Mesothelial cell of epicardium (in vitro differentiated cells): Measurements from ENCODE around the gene CYTH4. TPM values are rescaled to one million over a fixed set of nuclear protein-coding genes. Genes with fewer than 3 reads are reported as not detected.

Source experiments
- DNase-seq, 2 experiments: peaks; one replicate each; pipeline ENCODE4 v3.0.0; 2021; ENCODE audit warnings: low spot score in 2 of 2; ENCODE audit not compliant: unreplicated experiment in 2 of 2
- H3K27ac Mint-ChIP-seq: 2 replicates; pipeline ENCODE4 v1.8.0; 2021; ENCODE audit warnings: mixed read lengths
- H3K27me3 Mint-ChIP-seq: 2 replicates; pipeline ENCODE4 v1.8.0; 2021; ENCODE audit warnings: low read depth, mixed read lengths
- H3K36me3 Mint-ChIP-seq: 2 replicates; pipeline ENCODE4 v1.8.0; 2021; ENCODE audit warnings: mixed read lengths
- H3K4me1 Mint-ChIP-seq: 2 replicates; pipeline ENCODE4 v1.8.0; 2021; ENCODE audit warnings: mixed read lengths
- H3K4me3 Mint-ChIP-seq: 2 replicates; pipeline ENCODE4 v1.8.0; 2021; ENCODE audit warnings: mild to moderate bottlenecking, moderate library complexity, mixed read lengths
- H3K9me3 Mint-ChIP-seq: 2 replicates; pipeline ENCODE4 v1.8.0; 2021; ENCODE audit warnings: mixed read lengths
- total RNA-seq: library from RNA; stranded (reverse); gene quantifications from 3 replicates; pipeline ENCODE4 v1.2.1, GENCODE V29; 2021
- TF ChIP-seq, protein P1 (sequence below): fragments of 200-600 bp; sonication (generic); IDR thresholded peaks from one replicate; pipeline ENCODE4 v1.5.0; 2021; ENCODE audit warnings: antibody characterized with exemption; ENCODE audit not compliant: unreplicated experiment

Gene CYTH4
- total RNA-seq, 1 donor from 2014 or later = not detected

DNA sequence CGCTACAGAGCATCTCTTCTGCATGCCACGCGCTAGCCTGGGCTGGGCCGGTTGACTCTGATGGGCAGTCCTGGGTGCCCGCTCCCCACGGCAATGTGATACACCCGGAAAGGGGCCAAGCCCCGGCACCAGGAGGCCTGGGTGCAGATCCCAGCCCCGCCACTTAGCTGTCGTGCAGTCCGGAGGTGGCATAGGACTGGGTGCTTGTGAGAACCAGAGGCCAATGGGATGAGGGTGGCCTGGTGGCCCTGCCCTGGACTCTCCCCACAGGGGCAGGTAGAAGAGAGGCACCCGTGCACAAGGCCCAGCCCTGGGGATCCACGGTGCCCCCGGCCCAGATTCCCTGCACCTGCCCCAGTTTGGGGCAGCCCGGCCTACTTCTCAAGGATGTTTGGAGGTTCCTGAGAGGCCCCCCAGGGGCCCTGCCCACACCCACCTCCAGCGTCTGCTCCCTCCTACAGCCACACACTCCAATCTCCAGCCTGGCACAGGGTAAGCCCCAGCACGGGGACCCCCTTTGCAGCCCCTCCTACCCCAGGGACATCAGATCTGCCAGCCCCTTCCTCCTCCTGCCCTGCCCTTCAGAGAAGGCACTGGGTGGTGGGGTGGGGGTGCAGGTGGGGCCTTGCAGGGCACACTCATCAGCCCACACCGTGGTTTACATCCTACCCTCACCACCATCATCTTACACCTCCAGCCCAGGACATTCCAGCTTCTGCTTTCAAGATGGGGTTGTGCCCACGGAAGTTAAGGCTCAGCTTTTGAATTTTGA lies 66.9 kb downstream of the CYTH4 start:
- TF ChIP-seq, protein P1, sequence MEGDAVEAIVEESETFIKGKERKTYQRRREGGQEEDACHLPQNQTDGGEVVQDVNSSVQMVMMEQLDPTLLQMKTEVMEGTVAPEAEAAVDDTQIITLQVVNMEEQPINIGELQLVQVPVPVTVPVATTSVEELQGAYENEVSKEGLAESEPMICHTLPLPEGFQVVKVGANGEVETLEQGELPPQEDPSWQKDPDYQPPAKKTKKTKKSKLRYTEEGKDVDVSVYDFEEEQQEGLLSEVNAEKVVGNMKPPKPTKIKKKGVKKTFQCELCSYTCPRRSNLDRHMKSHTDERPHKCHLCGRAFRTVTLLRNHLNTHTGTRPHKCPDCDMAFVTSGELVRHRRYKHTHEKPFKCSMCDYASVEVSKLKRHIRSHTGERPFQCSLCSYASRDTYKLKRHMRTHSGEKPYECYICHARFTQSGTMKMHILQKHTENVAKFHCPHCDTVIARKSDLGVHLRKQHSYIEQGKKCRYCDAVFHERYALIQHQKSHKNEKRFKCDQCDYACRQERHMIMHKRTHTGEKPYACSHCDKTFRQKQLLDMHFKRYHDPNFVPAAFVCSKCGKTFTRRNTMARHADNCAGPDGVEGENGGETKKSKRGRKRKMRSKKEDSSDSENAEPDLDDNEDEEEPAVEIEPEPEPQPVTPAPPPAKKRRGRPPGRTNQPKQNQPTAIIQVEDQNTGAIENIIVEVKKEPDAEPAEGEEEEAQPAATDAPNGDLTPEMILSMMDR = no peak
- DNase-seq = no peak
- Mint-ChIP-seq H3K9me3 (no peaks in the 10 kb centered on the region), H3K27ac (no peak overlapping the region), H3K27me3 (peaks cover 29% of the 10 kb centered on the region), H3K4me3 (no peak overlapping the region), H3K36me3 (no peaks in the 10 kb centered on the region), H3K4me1 (peaks cover 4% of the 10 kb centered on the region)

DNA sequence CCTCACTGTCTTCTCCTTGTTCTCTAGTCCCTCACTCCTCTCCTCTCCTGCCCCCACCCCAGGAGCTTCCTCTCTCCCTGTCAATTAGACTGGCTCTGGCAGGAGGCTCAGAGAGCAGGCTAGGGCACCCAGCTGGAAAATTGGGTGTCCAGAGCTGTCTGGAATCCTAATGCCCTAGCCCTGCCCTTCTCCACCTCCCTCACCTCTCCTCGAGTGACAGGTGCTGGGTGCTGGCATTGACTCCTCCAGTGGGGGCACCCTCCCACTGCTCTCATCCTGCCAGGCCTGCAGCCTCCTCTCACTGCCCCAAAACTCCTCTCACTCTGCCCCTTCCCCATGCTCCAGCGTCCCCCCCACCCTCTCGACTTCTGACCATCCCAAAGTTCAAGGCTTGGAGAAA lies 68.9 kb downstream of the CYTH4 start:
- H3K4me3 Mint-ChIP-seq = no peak overlapping the region
- H3K27me3 Mint-ChIP-seq = peaks cover 32% of the 10 kb centered on the region
- no peaks in the 10 kb centered on the region for H3K36me3 Mint-ChIP-seq
- H3K27ac Mint-ChIP-seq = no peak overlapping the region
- TF ChIP-seq, protein P1 = no peak
- no peaks in the 10 kb centered on the region for H3K4me1 Mint-ChIP-seq
- no peak for DNase-seq
- H3K9me3 Mint-ChIP-seq = no peaks in the 10 kb centered on the region

DNA sequence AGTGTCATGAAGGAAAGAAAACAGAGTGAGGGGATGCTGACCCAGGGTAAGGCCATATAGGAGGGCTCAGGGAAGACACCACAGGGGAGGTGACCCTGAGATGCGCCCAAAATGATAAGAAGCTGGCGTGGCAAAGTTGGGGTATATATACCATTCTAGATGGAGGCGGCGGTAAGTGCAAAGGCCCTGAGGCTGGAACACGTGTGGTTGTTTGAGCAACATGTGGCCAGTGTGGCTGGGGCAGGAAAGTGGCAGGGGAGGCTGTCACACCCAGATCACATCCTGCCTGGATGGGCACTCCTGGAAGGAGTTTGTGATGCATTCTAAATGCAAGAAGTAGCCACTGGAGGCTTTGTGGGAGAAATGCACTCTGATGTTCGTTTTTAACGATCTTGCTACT lies 70.2 kb downstream of the CYTH4 start:
- no peak overlapping the region for H3K27ac Mint-ChIP-seq
- TF ChIP-seq, protein P1 = no peak
- H3K36me3 Mint-ChIP-seq = no peaks in the 10 kb centered on the region
- H3K27me3 Mint-ChIP-seq = peaks cover 36% of the 10 kb centered on the region
- H3K9me3 Mint-ChIP-seq = peaks cover 3% of the 10 kb centered on the region
- no peaks in the 10 kb centered on the region for H3K4me1 Mint-ChIP-seq
- DNase-seq = no peak
- H3K4me3 Mint-ChIP-seq = no peak overlapping the region

DNA sequence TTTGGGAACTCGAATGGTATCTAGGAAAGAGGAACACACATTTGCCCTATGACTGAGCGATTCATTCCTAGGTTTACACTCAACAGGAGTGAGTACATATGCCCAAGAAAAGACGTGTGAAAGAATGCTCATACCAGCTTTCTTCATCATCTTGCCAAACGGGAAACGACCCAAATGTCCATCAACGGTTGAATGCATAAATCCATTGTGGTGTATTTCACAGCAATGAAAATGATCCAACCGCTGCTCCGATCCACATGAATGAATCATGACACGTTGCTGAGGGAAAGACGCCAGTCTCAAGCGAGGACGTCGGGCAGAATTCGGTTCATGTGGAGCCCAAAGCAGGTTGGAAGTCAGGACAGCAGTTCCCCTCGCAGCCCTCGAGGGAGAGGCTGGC lies 71.5 kb downstream of the CYTH4 start:
- peaks cover 36% of the 10 kb centered on the region for H3K27me3 Mint-ChIP-seq
- TF ChIP-seq, protein P1 = no peak
- H3K4me3 Mint-ChIP-seq = no peak overlapping the region
- H3K36me3 Mint-ChIP-seq = no peaks in the 10 kb centered on the region
- no peaks in the 10 kb centered on the region for H3K4me1 Mint-ChIP-seq
- H3K27ac Mint-ChIP-seq = no peak overlapping the region
- peaks cover 3% of the 10 kb centered on the region for H3K9me3 Mint-ChIP-seq
- no peak for DNase-seq

DNA sequence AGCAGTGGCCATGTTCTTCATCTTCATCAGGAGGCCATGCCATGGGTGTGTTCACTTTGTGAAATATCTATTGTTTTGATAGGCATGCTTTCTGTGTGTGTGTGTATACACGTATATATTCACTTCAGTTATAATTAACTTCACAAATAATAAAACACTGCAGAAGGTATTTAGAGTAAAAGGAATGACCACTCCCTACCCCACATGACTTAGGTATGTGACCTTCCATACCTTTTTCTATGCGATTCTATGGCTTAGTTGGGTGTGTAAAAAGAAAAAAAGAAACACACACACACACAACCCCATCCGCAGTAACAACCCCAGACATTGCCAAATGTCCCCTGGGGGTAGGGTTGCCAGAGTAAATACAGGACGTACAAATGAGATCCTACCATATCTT lies 72.0 kb downstream of the CYTH4 start:
- Mint-ChIP-seq H3K9me3 (peaks cover 3% of the 10 kb centered on the region), H3K36me3 (no peaks in the 10 kb centered on the region), H3K4me3 (no peak overlapping the region), H3K27me3 (peaks cover 36% of the 10 kb centered on the region), H3K4me1 (no peaks in the 10 kb centered on the region), H3K27ac (no peak overlapping the region)
- TF ChIP-seq, protein P1 = no peak
- no peak for DNase-seq
